ENCODE results near the gene PLEKHA4. TPM values are rescaled to one million over a fixed set of nuclear protein-coding genes. Genes with fewer than 3 reads are reported as not detected.

PLEKHA4 gene
- total and polyA plus RNA-seq, 10 of the 15 experiments (the other 5 are each of a cell fraction or from before 2014, with no cell fraction given), result 0.13 to 10.0 (median 6.4) TPM; not detected in 1

GRCh38 chr19:48812094-48812929 lies 56.1 kb downstream of the PLEKHA4 start (continued):
- TF ChIP-seq MLLT1 (IDR thresholded peaks at IDR 0.05), result peak; percentile 91
- TF ChIP-seq, protein P1, sequence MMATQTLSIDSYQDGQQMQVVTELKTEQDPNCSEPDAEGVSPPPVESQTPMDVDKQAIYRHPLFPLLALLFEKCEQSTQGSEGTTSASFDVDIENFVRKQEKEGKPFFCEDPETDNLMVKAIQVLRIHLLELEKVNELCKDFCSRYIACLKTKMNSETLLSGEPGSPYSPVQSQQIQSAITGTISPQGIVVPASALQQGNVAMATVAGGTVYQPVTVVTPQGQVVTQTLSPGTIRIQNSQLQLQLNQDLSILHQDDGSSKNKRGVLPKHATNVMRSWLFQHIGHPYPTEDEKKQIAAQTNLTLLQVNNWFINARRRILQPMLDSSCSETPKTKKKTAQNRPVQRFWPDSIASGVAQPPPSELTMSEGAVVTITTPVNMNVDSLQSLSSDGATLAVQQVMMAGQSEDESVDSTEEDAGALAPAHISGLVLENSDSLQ (IDR thresholded peaks at IDR 0.05), result peak; percentile 82
- no peak for TF ChIP-seq SUZ12 (IDR thresholded peaks at IDR 0.05; ENCODE audit: unreplicated experiment)
- TF ChIP-seq SREBF2 (IDR thresholded peaks at IDR 0.05; ENCODE audit: low read length), result no peak
- TF ChIP-seq BHLHE40 (IDR thresholded peaks at IDR 0.05; ENCODE audit: borderline replicate concordance in 1 of 2, low read depth in 2 of 2, low read length in 1 of 2), result peak in 1 of 2 experiments; percentile 39; a peak in 1 of 4 replicates
- 0 out of 2 replicates have a peak, but pooled peaks have one; percentile 4 for TF ChIP-seq RELB (IDR thresholded peaks at IDR 0.05; ENCODE audit: low read depth)
- 0 out of 2 replicates have a peak, but pooled peaks have one; percentile 50 for TF ChIP-seq CHD2 (IDR thresholded peaks at IDR 0.05; ENCODE audit: borderline replicate concordance, low read depth, low read length)
- TF ChIP-seq ZBTB33 (IDR thresholded peaks at IDR 0.05), result no peak
- 0 out of 2 replicates have a peak, but pooled peaks have one; percentile 17 for TF ChIP-seq TCF12 (IDR thresholded peaks at IDR 0.05; ENCODE audit: low read depth, low read length)
- TF ChIP-seq EGR1 (IDR thresholded peaks at IDR 0.05; ENCODE audit: borderline replicate concordance in 1 of 2, low read depth in 2 of 2, low read length in 2 of 2), result peak in 1 of 2 experiments; percentile 64; a peak in 1 of 3 replicates
- TF ChIP-seq SMAD1 (IDR thresholded peaks at IDR 0.05; ENCODE audit: low read depth, partially characterized antibody), result no peak
- TF ChIP-seq PAX8 (IDR thresholded peaks at IDR 0.05), result no peak
- TF ChIP-seq, protein P2, sequence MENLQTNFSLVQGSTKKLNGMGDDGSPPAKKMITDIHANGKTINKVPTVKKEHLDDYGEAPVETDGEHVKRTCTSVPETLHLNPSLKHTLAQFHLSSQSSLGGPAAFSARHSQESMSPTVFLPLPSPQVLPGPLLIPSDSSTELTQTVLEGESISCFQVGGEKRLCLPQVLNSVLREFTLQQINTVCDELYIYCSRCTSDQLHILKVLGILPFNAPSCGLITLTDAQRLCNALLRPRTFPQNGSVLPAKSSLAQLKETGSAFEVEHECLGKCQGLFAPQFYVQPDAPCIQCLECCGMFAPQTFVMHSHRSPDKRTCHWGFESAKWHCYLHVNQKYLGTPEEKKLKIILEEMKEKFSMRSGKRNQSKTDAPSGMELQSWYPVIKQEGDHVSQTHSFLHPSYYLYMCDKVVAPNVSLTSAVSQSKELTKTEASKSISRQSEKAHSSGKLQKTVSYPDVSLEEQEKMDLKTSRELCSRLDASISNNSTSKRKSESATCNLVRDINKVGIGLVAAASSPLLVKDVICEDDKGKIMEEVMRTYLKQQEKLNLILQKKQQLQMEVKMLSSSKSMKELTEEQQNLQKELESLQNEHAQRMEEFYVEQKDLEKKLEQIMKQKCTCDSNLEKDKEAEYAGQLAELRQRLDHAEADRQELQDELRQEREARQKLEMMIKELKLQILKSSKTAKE (IDR thresholded peaks at IDR 0.05; ENCODE audit: low read depth, poor library complexity, severe bottlenecking), result no peak
- TF ChIP-seq, protein P3, sequence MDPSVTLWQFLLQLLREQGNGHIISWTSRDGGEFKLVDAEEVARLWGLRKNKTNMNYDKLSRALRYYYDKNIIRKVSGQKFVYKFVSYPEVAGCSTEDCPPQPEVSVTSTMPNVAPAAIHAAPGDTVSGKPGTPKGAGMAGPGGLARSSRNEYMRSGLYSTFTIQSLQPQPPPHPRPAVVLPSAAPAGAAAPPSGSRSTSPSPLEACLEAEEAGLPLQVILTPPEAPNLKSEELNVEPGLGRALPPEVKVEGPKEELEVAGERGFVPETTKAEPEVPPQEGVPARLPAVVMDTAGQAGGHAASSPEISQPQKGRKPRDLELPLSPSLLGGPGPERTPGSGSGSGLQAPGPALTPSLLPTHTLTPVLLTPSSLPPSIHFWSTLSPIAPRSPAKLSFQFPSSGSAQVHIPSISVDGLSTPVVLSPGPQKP (IDR thresholded peaks at IDR 0.05; ENCODE audit: low read depth, low read length), result no peak
- no peak for TF ChIP-seq HDAC2 (IDR thresholded peaks at IDR 0.05)
- TF ChIP-seq KDM1A (IDR thresholded peaks at IDR 0.05; ENCODE audit: borderline replicate concordance), result no peak
- TF ChIP-seq, protein P4, sequence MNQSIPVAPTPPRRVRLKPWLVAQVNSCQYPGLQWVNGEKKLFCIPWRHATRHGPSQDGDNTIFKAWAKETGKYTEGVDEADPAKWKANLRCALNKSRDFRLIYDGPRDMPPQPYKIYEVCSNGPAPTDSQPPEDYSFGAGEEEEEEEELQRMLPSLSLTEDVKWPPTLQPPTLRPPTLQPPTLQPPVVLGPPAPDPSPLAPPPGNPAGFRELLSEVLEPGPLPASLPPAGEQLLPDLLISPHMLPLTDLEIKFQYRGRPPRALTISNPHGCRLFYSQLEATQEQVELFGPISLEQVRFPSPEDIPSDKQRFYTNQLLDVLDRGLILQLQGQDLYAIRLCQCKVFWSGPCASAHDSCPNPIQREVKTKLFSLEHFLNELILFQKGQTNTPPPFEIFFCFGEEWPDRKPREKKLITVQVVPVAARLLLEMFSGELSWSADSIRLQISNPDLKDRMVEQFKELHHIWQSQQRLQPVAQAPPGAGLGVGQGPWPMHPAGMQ (IDR thresholded peaks at IDR 0.05; ENCODE audit: borderline replicate concordance), result no peak
